Breast epithelium (tissue), 3 donors: ENCODE results near the gene ATP9B.

Experiments
- CTCF ChIP-seq, 3 donors: fragments of 450-650 bp; IDR thresholded peaks; one replicate each; pipeline ENCODE4 v1.5.1; 2016 to 2017; ENCODE audit warnings: antibody characterized with exemption in 3 of 3, mild to moderate bottlenecking in 3 of 3, moderate library complexity in 3 of 3
- POLR2A ChIP-seq: fragments of 450-650 bp; IDR thresholded peaks from one replicate; pipeline ENCODE4 v1.6.1; 2016; ENCODE audit warnings: antibody characterized with exemption, mild to moderate bottlenecking, moderate library complexity

- no peak for TF ChIP-seq POLR2A
- no peak for TF ChIP-seq CTCF (IDR thresholded peaks at IDR 0.05)
These were observed 205.6 kb downstream of the ATP9B start for GRCh38 chr18:79274823-79275222.
